Upper lobe of left lung (tissue), 6 donors: ENCODE measurements around the gene CLSTN2. TPM values are rescaled to one million over a fixed set of nuclear protein-coding genes. Genes with fewer than 3 reads are reported as not detected.
A peak's percentile ranks its signal among the peaks of the same experiment; 100 is the strongest.

ENCODE experiments used
- ATAC-seq, 2 donors: fragments of 200-7000 bp; cut with Tn5 transposase; one replicate each; pipeline ENCODE4 v1.9.1; 2022; ENCODE audit warnings: mild to moderate bottlenecking in 2 of 2, moderate library complexity in 2 of 2; ENCODE audit not compliant: low FRiP score in 2 of 2
- DNase-seq, 2 donors: peaks; one replicate each; pipeline ENCODE4 v3.0.0-alpha.2; 2019 to 2020
- H3K27ac ChIP-seq, 4 donors: fragments of 200-600 bp; sonication (generic); one replicate each; pipeline ENCODE4 v1.5.1; 2016 to 2019
- H3K27me3 ChIP-seq, 4 donors: fragments of 200-600 bp; sonication (generic); one replicate each; pipeline ENCODE4 v1.5.1; 2017 to 2019
- H3K36me3 ChIP-seq, 4 donors: fragments of 200-600 bp; sonication (generic); one replicate each; pipeline ENCODE4 v1.5.1; 2016 to 2019
- H3K4me1 ChIP-seq, 4 donors: fragments of 200-600 bp; sonication (generic); one replicate each; pipeline ENCODE4 v1.5.1; 2018 to 2019
- H3K4me3 ChIP-seq, 4 donors: fragments of 200-600 bp; sonication (generic); one replicate each; pipeline ENCODE4 v1.5.1; 2017 to 2019; ENCODE audit warnings: mild to moderate bottlenecking in 2 of 4, moderate library complexity in 1 of 4
- H3K9me3 ChIP-seq, 4 donors: fragments of 200-600 bp; sonication (generic); one replicate each; pipeline ENCODE4 v1.5.1; 2018 to 2019
- CTCF ChIP-seq, 6 experiments: fragments of 450-650 bp in 4 of 6; fragments of 200-600 bp in 2 of 6; sonication (generic) in 2 of 6; IDR thresholded peaks; one replicate each; pipeline ENCODE4 v1.5.1; 2016 to 2019; ENCODE audit warnings: antibody characterized with exemption in 6 of 6
- EP300 ChIP-seq, 4 donors: sonication (generic); formaldehyde crosslinking; IDR thresholded peaks; one replicate each; pipeline ENCODE4 v1.5.1; 2017; ENCODE audit warnings: antibody characterized with exemption in 4 of 4, control low read depth in 2 of 4
- POLR2A ChIP-seq, 4 donors: fragments of 450-650 bp; IDR thresholded peaks; one replicate each; pipeline ENCODE4 v1.5.1; 2016 to 2017; ENCODE audit warnings: antibody characterized with exemption in 4 of 4, mild to moderate bottlenecking in 2 of 4
- POLR2AphosphoS5 ChIP-seq, 2 donors: sonication (generic); formaldehyde crosslinking; IDR thresholded peaks; one replicate each; pipeline ENCODE4 v1.5.1; 2017; ENCODE audit warnings: antibody characterized with exemption in 2 of 2
- WGBS, 2 donors: methylation state at CpG; one replicate each; pipeline ENCODE4 v1.1.5; 2017 to 2018; 5-methylcytosine and 5-hydroxymethylcytosine counted together
- total RNA-seq, 6 donors: library from RNA; depleted of rRNA in 4 of 6; stranded (reverse); fragments of >200 nt in 4 of 6; gene quantifications; one replicate each; pipeline versions ENCODE4 v1.1.0 to v1.2.1, GENCODE V29; 2016 to 2021
- donor health status: DM: no; HTN: no; CAD: no; lungs with moderate emphysema.
- donor health status: DM: no; HTN: yes; CAD: no; lungs with severe emphysema.

CLSTN2 gene
- total RNA-seq, 6 donors from 2014 or later = 1.0 to 4.3 (median 1.6) TPM

DNA sequence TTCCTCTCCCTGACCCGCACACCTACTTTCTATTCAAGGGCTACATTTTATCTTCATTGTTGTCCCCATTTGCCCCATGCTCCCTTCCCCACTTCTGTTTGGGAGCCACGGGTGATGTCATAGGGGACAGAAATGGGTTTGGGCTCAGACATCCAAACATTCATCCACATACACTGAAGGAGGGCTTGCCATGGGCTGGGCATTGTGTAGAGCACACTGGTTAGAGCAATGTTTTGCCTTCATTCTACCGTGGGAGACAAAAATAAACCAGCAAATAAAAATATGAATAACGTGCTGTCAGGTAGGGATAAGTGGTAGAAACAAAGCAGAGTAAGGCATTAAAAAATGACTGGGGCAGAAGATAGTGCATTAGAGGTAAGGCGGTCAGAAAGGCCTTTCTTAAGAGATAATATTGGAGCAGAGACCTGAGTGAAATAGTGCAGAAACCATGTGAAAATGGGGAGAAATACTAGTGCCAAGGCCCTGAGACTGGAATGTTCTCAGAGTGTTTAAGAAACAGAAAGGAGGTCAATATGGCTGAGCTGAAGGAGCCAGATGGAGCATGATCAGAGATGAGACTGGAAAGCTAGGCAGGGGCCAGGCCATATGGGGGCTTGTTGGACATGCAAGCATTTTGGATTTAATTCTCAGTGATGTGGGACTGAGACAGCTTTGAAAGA, 40.9 kb upstream of the CLSTN2 start:
- no peak overlapping the region for H3K4me3 ChIP-seq
- 81 to 82% methylated on average over 5 of the region's 5 CpGs for WGBS, 2 donors
- no peaks in the 10 kb centered on the region for H3K9me3 ChIP-seq
- TF ChIP-seq CTCF (IDR thresholded peaks at IDR 0.05) (no peak), POLR2A (IDR thresholded peaks at IDR 0.05) (no peak), POLR2AphosphoS5 (IDR thresholded peaks at IDR 0.05) (no peak), EP300 (IDR thresholded peaks at IDR 0.05) (no peak)
- DNase-seq (no peak), ATAC-seq (peak in 1 of 2 donors; percentile 80)
- H3K36me3 ChIP-seq = no peaks in the 10 kb centered on the region
- H3K4me1 ChIP-seq = no peaks in the 10 kb centered on the region
- no peaks in the 10 kb centered on the region for H3K27me3 ChIP-seq
- H3K27ac ChIP-seq = no peak overlapping the region

- H3K36me3 ChIP-seq = no peaks in the 10 kb centered on the region
- peak in 1 of 2 donors; percentile 70 for ATAC-seq
- no peak overlapping the region for H3K27ac ChIP-seq
- DNase-seq = no peak
- H3K9me3 ChIP-seq = no peaks in the 10 kb centered on the region
- no peaks in the 10 kb centered on the region for H3K4me1 ChIP-seq
- 64 to 91% methylated on average over 1 of the region's 1 CpG for WGBS, 2 donors
- no peaks in the 10 kb centered on the region for H3K27me3 ChIP-seq
- no peak overlapping the region for H3K4me3 ChIP-seq
- TF ChIP-seq CTCF (IDR thresholded peaks at IDR 0.05) (no peak), EP300 (IDR thresholded peaks at IDR 0.05) (no peak), POLR2AphosphoS5 (IDR thresholded peaks at IDR 0.05) (no peak), POLR2A (IDR thresholded peaks at IDR 0.05) (no peak)
Observed at GRCh38 chr3:139894643-139894989, 40.4 kb upstream of the CLSTN2 start.

DNA sequence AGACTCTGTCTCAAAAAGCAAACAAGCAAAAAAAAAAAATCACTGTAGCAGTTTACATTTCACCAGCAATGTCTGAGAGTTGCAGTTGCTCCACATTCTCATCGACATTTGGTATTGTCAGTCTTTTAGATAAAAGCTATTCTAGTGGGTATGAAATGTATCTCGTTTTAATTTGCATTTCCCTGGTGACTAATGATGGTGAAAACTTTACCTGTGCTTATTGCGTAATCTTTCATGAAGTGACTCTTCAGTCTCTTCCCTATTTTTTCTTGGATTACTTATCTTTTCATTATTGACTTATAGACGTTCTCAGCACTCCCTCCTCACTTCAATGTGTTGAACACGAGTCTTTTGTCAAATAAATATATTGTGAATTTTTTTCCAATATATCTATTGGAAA, 37.2 kb upstream of the CLSTN2 start:
- TF ChIP-seq POLR2AphosphoS5 (IDR thresholded peaks at IDR 0.05) (no peak), EP300 (IDR thresholded peaks at IDR 0.05) (no peak), CTCF (IDR thresholded peaks at IDR 0.05) (no peak), POLR2A (IDR thresholded peaks at IDR 0.05) (no peak)
- Histone ChIP-seq H3K27me3 (no peaks in the 10 kb centered on the region), H3K9me3 (no peaks in the 10 kb centered on the region), H3K27ac (no peak overlapping the region), H3K4me1 (no peaks in the 10 kb centered on the region), H3K4me3 (no peak overlapping the region), H3K36me3 (no peaks in the 10 kb centered on the region)
- DNase-seq (no peak), ATAC-seq (no peak)
- WGBS, 2 donors = 71 to 75% methylated on average over 5 of the region's 5 CpGs

DNA sequence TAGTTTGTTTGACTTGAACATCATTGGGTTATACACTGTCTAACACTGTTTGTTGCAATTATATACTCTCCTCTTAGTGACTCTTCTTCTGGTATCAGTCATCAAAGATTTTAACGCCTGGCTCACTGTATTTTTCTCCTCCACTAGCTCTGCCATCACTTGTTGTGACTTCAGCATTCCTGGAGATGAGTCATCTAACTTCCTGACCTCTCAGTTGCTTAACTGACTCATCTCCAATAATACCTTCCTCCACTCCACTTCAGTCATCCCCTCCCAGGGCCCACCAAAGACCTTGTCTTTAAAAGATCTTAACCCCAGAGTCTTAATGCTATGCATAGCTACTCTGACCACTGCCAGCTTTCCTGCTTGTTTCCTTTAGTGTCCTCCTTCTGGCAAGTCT, 28.6 kb upstream of the CLSTN2 start:
- Histone ChIP-seq H3K27me3 (no peaks in the 10 kb centered on the region), H3K9me3 (no peaks in the 10 kb centered on the region), H3K4me3 (no peak overlapping the region), H3K27ac (no peak overlapping the region), H3K36me3 (no peaks in the 10 kb centered on the region), H3K4me1 (no peaks in the 10 kb centered on the region)
- TF ChIP-seq EP300 (IDR thresholded peaks at IDR 0.05) = no peak
- TF ChIP-seq POLR2A (IDR thresholded peaks at IDR 0.05) = no peak
- no peak for TF ChIP-seq CTCF (IDR thresholded peaks at IDR 0.05)
- no peak for TF ChIP-seq POLR2AphosphoS5 (IDR thresholded peaks at IDR 0.05)
- DNase-seq = no peak
- ATAC-seq = peak in 1 of 2 donors; percentile 66
- 67 to 74% methylated on average over 1 of the region's 1 CpG for WGBS, 2 donors

- DNase-seq (no peak), ATAC-seq (no peak)
- Histone ChIP-seq H3K27me3 (no peaks in the 10 kb centered on the region), H3K4me1 (no peaks in the 10 kb centered on the region), H3K36me3 (no peaks in the 10 kb centered on the region), H3K4me3 (no peak overlapping the region), H3K9me3 (no peaks in the 10 kb centered on the region), H3K27ac (no peak overlapping the region)
- WGBS, 2 donors = 48 to 58% methylated on average over 3 of the region's 3 CpGs
- TF ChIP-seq EP300 (IDR thresholded peaks at IDR 0.05) = no peak
- no peak for TF ChIP-seq CTCF (IDR thresholded peaks at IDR 0.05)
- TF ChIP-seq POLR2A (IDR thresholded peaks at IDR 0.05) = no peak
- TF ChIP-seq POLR2AphosphoS5 (IDR thresholded peaks at IDR 0.05) = no peak
Observed at GRCh38 chr3:139909811-139910210, 25.2 kb upstream of the CLSTN2 start.
